ENCODE results near the gene SLC12A6.
"Not testable (repeated sequence)": the region's sequence is repeated elsewhere in the genome, so short reads cannot be mapped to it uniquely, and the experiment has no call there.

Gene SLC12A6

DNA sequence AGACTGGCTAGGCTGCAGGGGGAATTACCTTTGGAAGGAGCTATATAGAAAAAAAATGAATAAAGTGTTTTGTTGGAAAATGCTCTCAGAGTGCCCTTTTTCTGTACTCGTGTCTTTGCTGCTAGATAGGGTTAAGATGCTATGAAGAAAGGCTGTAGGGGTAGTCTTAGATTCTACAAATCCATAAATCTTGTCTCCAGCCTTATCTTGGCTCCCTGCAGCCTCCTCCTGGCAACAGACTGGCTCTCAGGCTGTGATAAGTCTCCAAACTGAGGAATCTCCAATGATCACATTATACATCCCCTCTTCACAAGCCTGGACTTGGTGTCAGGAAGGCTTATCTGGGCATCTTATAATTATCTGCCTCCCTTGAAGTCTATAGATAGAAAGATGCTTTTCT is 20.1 kb upstream of the SLC12A6 start:
- DNase-seq (ENCODE audit: low read depth, low spot score): no peak

- DNase-seq (ENCODE audit: low read depth, low spot score): no peak
These were observed 17.7 kb upstream of the SLC12A6 start for GRCh38 chr15:34355241-34355640.

DNA sequence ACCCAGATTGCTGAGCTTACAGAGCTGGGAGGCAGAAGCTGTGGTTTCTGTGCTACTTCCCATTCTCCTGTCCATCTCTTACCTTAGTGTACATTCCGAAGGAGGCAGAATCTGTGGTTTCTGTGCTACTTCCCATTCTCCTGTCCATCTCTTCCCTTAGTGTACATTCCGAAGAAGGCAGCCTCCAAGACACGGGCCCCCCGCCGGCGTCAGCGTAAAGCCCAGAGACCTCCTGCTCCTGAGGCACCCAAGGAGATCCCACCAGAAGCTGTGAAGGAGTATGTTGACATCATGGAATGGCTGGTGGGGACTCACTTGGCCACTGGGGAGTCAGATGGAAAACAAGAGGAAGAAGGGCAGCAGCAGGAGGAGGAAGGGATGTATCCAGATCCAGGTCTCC is 16.7 kb upstream of the SLC12A6 start:
- no peak for DNase-seq (ENCODE audit: low read depth, low spot score)

DNA sequence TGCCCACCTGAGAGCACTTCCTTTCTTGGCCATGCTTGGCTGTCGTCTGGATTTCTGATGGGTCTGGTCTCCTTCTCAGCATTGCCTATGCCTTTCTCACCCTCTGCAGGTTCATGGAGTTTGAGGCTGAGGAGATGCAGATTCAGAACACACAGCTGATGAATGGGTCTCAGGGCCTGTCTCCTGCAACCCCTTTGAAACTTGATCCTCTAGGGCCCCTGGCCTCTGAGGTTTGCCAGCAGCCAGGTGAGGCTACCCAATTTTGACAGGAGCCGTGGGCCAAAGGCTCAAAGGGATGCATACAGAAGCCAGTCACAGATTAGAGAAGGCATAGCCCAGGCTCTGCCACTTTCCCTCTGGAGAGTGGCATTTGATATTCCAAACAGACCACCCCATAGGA is 16.0 kb upstream of the SLC12A6 start:
- DNase-seq (ENCODE audit: low read depth, low spot score): peak; percentile 26

GRCh38 chr15:34352996-34353395 is 15.4 kb upstream of the SLC12A6 start:
- not testable (repeated sequence) for DNase-seq (ENCODE audit: low read depth, low spot score)

GRCh38 chr15:34349769-34350168 is 12.2 kb upstream of the SLC12A6 start:
- DNase-seq (ENCODE audit: low read depth, low spot score): no peak

DNA sequence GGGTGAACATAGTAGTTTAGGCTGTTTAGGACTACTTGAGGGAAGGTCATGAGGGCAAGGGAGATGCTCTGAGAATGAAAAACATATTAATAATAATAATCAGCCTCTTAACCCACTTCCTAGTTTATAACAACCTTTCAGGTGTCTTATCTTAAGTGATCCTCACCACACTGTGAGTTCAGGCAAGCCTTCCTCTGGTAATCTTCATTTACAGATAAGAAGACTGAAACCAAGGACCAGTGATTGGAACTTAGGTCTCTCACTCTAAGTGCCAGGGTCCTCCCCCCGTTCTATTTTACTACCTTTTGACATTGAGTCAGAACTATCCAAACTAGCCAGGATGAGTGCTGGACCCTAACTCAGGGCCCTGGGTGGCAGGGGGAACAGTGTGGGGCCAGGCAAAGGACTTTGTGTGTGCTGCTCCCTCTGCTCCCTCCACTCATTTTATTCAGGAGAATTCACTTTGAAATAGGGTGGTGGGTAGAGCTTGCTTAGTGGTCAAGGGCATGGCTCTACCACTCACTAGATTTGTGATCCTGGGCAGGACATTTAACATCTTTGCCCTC is 11.2 kb upstream of the SLC12A6 start:
- DNase-seq (ENCODE audit: low read depth, low spot score): no peak

DNA sequence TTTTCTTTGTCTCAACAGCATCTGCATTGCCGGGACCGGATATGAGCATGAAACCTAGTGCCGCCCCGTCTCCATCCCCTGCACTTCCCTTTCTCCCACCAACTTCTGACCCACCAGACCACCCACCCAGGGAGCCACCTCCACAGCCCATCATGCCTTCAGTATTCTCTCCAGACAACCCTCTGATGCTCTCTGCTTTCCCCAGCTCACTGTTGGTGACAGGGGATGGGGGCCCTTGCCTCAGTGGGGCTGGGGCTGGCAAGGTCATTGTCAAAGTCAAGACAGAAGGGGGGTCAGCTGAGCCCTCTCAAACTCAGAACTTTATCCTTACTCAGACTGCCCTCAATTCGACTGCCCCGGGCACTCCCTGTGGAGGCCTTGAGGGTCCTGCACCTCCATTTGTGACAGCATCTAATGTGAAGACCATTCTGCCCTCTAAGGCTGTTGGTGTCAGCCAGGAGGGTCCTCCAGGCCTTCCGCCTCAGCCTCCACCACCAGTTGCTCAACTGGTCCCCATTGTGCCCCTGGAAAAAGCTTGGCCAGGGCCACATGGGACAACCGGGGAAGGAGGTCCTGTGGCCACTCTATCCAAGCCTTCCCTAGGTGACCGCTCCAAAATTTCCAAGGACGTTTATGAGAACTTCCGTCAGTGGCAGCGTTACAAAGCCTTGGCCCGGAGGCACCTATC is 10.5 kb upstream of the SLC12A6 start:
- no peak for DNase-seq (ENCODE audit: low read depth, low spot score)

DNA sequence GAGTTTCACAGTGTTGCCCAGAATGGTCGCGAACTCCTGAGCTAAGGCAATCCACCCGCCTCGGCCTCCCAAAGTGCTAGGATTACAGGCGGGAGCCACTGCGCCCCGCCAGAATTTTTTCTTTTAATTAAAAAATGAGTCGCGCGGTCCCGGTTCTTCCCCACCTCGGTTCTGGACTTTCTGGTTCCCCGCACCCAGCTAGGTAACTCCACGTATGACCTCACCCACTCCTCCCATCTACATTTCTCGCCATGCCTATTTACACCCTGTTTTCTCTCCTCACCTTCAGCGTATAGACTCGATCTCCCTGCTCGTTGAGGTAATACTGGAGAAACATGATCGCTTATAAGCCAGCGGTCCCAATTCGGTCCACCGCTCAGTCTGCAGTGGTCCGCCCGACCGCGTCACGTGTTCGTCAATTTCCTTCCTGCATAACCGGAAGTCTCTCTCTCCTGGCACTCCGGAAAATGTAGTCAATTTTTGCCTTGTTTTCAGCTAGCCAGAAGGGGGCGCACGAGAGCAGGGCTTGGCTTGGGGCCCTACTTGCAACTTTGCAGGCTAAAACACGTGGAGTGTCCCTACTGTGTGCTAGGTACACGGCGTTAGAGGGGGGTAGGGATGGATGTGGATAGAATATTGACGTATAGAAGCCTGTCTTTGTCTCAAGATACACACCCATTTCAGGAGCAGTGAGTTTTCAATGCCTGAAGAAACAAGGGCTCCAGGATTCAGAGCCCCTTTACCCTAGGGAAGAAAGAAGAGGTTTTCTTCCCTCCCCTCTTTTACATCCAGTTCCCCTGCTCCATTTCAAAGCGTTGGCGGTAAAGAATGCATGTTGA is 5.4 kb upstream of the SLC12A6 start, which contains the start of the genes NOP10 and NUTM1:
Gene NOP10, minus strand, starts transcription at position 400 of the 839 bp plus-strand sequence. Its CDS starts 63 bp downstream, at position 337.
Gene NUTM1, plus strand, starts transcription at position 579 of the 839 bp plus-strand sequence. CDS start 382 bp downstream, outside the sequence.
- DNase-seq (ENCODE audit: low read depth, low spot score): peak; percentile 98

GRCh38 chr15:34342213-34342736 is 4.7 kb upstream of the SLC12A6 start:
- DNase-seq (ENCODE audit: low read depth, low spot score): peak; percentile 39

- peak; percentile 29 for DNase-seq (ENCODE audit: low read depth, low spot score)
These were observed 4.0 kb upstream of the SLC12A6 start for GRCh38 chr15:34341381-34342212.

DNA sequence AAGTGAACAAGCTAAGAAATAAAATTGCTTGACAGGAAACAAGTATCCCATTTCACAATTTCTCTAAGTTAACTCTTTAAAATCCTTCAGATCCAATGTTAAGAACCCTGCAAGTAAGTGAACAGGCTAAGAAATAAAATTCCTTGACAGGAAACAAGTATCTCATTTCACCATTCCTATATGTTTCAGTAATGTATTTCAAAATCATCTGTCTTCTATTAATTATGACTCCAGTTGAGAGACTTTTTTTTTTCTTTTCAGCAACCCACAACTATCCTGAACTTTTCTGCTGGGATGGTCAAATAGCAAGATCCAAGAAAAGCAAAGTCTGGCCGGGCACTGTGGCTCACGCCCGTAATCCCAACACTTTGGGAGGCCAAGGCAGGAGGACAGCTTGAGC is 2.4 kb upstream of the SLC12A6 start:
- DNase-seq (ENCODE audit: low read depth, low spot score): no peak

GRCh38 chr15:34338347-34338746 is 766 bp upstream of the SLC12A6 start:
- DNase-seq (ENCODE audit: low read depth, low spot score): peak; percentile 43

DNA sequence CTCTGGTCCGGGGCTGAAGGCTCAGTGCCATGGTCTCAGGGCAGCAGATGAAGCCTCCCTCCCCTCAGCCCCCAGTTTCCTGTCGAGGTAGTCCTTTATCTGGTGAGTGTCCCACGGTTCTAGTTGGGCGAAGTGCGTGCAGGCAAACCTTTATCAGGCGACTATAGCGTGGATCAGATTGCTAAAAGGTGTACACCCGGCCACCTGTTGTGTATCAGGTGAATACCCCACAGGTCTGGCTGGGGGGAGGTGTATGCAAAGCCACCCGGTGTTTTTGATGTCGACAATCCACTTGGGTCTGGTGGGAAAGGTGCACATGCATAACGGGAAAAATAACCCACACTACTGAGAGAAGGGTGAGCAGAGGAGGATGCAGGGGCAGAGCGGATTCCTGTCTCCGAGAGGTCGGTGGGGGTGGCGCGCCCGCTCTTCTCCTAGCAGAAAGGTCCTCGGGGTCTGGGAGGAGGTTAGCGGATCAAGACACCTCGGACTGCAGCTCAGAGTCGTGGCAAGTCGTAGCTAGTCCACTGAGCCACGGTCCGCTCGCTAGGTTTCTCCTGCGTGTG is 507 bp downstream of the SLC12A6 start:
- DNase-seq (ENCODE audit: low read depth, low spot score): no peak

DNA sequence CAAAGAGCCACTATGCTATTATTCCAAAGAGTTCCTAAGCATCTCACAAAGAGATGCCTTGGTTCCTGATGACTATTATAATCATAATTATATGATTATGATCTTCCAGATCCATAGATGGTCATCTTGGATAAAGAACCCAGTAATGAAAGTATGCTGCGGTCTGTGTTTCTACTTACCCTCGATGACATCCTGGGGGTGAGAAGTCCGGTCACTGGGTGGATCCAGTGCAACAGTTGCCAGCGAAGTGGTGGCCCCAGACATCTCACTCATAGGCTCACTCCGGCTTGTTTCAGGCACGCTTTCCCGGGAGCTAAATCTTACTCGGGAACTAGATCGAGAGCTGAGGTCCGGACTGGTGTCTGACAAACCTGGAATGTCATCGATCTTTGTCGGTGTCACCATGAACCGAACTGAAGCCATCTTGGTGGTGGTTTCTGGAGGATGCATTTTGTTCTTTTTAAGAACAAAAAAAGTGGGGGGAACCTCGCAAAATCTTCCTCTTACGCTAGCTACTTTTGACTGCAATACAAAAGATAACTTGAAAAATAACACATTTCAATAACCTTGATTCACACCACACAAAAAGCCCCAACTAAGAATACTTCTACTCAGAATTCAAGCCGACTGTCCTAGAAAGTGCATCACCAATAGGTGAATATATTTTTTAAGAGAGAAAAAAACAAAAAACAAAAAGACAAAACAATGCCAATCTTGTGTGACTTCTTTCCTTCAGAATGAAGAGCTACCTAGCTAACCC is 1.2 kb downstream of the SLC12A6 start:
- DNase-seq (ENCODE audit: low read depth, low spot score): no peak

DNA sequence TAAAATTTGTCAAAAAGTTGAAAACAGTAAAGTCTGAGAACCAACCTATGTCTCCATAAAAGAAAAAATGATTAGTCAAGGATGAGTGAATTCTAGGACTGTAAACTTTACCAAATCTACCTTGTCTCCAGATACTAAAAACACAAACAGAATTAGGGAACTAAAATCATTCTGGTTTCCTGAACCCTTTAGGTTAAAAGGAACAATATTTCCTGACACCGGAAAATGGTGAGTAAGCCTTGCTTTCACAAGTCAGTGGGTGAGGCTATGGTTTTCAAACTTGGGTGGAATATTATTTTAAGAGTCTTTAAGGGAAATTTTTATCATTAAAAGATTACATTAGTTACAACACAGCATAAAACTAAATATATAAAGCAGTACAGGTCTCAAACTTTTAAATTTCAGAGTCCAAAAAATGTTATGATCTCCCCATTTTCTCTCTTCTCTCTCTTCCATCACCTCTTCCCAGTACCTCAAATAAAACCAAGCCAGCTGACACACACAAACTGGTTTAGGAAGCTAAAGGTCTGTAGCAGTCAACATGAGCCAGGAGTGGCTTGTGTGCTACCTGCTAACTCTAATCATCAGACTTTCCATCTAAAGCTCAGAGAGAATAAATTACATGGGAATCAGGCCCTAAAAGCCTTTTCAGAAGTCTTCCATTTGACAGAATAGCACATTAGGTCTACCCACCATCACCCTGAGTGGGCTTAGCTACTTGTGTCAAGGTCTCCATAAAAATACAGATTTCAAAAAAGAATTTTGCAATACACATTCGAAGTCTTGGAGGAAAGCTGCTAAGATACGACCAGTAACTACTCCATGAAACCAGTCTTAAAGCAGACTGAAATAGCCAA is 2.2 kb downstream of the SLC12A6 start:
- DNase-seq (ENCODE audit: low read depth, low spot score): no peak

DNA sequence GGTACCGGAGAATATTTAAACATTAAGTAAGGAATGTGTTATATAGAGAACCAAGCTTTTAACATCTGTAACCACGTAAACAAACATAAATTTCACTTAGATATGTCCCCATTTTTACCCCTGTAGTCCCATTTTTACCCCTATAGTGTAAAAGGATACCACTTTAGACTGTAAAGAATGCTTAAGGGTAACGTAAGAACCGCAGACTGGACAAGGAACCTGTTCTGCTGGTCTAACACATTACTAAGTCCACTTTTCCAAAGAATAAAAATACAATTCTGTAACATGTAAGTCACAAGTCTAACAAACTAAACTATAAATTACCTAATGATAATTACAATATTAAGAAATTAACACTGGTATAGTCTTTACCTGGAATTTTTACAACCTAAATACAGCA is 2.9 kb downstream of the SLC12A6 start:
- no peak for DNase-seq (ENCODE audit: low read depth, low spot score)

DNA sequence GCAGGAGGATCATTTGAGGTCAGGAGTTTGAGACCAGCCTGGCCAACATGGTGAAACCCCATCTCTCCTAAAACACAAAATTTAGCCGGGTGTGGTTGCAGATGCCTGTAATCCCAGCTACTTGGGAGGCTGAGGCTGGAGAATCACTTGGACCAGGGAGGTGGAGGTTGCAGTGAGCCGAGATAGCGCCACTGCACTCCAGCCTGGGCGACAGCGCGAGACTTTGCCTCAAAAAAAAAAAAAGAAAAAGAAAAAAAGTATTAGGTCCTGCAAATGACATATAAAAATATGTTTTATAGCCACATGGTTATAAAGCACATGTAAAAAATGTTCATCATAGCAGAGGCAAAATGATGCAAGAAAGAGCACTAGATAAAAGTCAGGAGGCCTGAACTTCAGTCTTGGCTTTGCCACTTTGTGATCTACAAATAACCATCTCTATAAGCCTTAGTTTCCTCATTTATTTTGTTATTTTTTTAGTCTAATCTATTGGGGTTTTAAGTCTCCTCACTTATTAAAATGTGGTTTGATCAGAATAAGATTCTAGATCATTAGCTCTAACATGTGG is 4.9 kb downstream of the SLC12A6 start:
- DNase-seq (ENCODE audit: low read depth, low spot score): no peak

- no peak for DNase-seq (ENCODE audit: low read depth, low spot score)
These were observed 5.8 kb downstream of the SLC12A6 start for GRCh38 chr15:34331809-34332208.
